ENCODE results near the gene ZBTB20. TPM values are rescaled to one million over a fixed set of nuclear protein-coding genes. Genes with fewer than 3 reads are reported as not detected.

The ZBTB20 gene
- polyA plus RNA-seq, 3 donors, result 1.3 to 3.2 (median 2.0) TPM

GRCh38 chr3:114440700-114441099 lies 706.4 kb downstream of the ZBTB20 start:
- intact Hi-C loops (cut with micrococcal nuclease), result no loop called here
- Histone ChIP-seq H2AFZ (ENCODE audit: insufficient read depth, low read depth, low read length, poor library complexity, severe bottlenecking) (no peak overlapping the region), H3K4me3 (replicated peaks in 1 of 3; ENCODE audit: low read depth in 2 of 3, low read length in 3 of 3) (no peak overlapping the region), H3K79me2 (ENCODE audit: insufficient read depth, low read length) (no peaks in the 10 kb centered on the region), H3K4me2 (replicated peaks; ENCODE audit: extremely low read depth, low read length, poor library complexity, severe bottlenecking) (no peak overlapping the region), H3K9me3 (replicated peaks in 1 of 2; ENCODE audit: control insufficient read depth in 1 of 2, insufficient read depth in 1 of 2, low read length in 2 of 2) (no peaks in the 10 kb centered on the region), H3K9ac (ENCODE audit: insufficient read depth, low read length, poor library complexity, severe bottlenecking) (no peak overlapping the region), H4K20me1 (ENCODE audit: insufficient read depth, low read length) (no peaks in the 10 kb centered on the region), H3K4me1 (ENCODE audit: control insufficient read depth in 1 of 2, insufficient read depth in 2 of 2, low read length in 2 of 2) (no peaks in the 10 kb centered on the region), H3K27ac (ENCODE audit: low read depth in 1 of 2, low read length in 2 of 2) (no peak overlapping the region), H3K36me3 (replicated peaks in 1 of 2; ENCODE audit: control insufficient read depth in 1 of 2, insufficient read depth in 2 of 2, low read length in 2 of 2) (no peaks in the 10 kb centered on the region), H3K27me3 (ENCODE audit: control insufficient read depth in 2 of 2, insufficient read depth in 2 of 2, low read length in 2 of 2) (no peaks in the 10 kb centered on the region)
- no peak overlapping the region for H3K4me3 Mint-ChIP-seq
- H3K9me3 Mint-ChIP-seq, result no peaks in the 10 kb centered on the region
- H3K27me3 Mint-ChIP-seq (ENCODE audit: low read depth in 3 of 3), result no peaks in the 10 kb centered on the region
- no peaks in the 10 kb centered on the region for H3K4me1 Mint-ChIP-seq
- H3K36me3 Mint-ChIP-seq, result no peaks in the 10 kb centered on the region
- H3K27ac Mint-ChIP-seq, result no peak overlapping the region
- no peak for DNase-seq
- TF ChIP-seq CTCF (IDR thresholded peaks at IDR 0.05), result no peak
- no CpG with 5 or more reads among the region's 4 CpGs for WGBS (ENCODE audit: insufficient coverage)

- Mint-ChIP-seq H3K27me3 (ENCODE audit: low read depth in 3 of 3) (no peaks in the 10 kb centered on the region), H3K4me3 (no peak overlapping the region), H3K9me3 (no peaks in the 10 kb centered on the region), H3K4me1 (no peaks in the 10 kb centered on the region), H3K27ac (no peak overlapping the region), H3K36me3 (no peaks in the 10 kb centered on the region)
- DNase-seq, result no peak
- H3K36me3 ChIP-seq (replicated peaks in 1 of 2; ENCODE audit: control insufficient read depth in 1 of 2, insufficient read depth in 2 of 2, low read length in 2 of 2), result no peaks in the 10 kb centered on the region
- no peaks in the 10 kb centered on the region for H3K4me1 ChIP-seq (ENCODE audit: control insufficient read depth in 1 of 2, insufficient read depth in 2 of 2, low read length in 2 of 2)
- no peak overlapping the region for H2AFZ ChIP-seq (ENCODE audit: insufficient read depth, low read depth, low read length, poor library complexity, severe bottlenecking)
- no peak for TF ChIP-seq CTCF (IDR thresholded peaks at IDR 0.05)
- intact Hi-C loops (cut with micrococcal nuclease), result no loop called here
- no peaks in the 10 kb centered on the region for H3K9me3 ChIP-seq (replicated peaks in 1 of 2; ENCODE audit: control insufficient read depth in 1 of 2, insufficient read depth in 1 of 2, low read length in 2 of 2)
- H3K27ac ChIP-seq (ENCODE audit: low read depth in 1 of 2, low read length in 2 of 2), result no peak overlapping the region
- H3K9ac ChIP-seq (ENCODE audit: insufficient read depth, low read length, poor library complexity, severe bottlenecking), result no peak overlapping the region
- H3K4me3 ChIP-seq (replicated peaks in 1 of 3; ENCODE audit: low read depth in 2 of 3, low read length in 3 of 3), result no peak overlapping the region
- no peaks in the 10 kb centered on the region for H4K20me1 ChIP-seq (ENCODE audit: insufficient read depth, low read length)
- WGBS (ENCODE audit: insufficient coverage), result no CpG with 5 or more reads among the region's 1 CpG
- H3K27me3 ChIP-seq (ENCODE audit: control insufficient read depth in 2 of 2, insufficient read depth in 2 of 2, low read length in 2 of 2), result no peaks in the 10 kb centered on the region
- no peak overlapping the region for H3K4me2 ChIP-seq (replicated peaks; ENCODE audit: extremely low read depth, low read length, poor library complexity, severe bottlenecking)
- no peaks in the 10 kb centered on the region for H3K79me2 ChIP-seq (ENCODE audit: insufficient read depth, low read length)
Observed at GRCh38 chr3:114439284-114439683, 707.8 kb downstream of the ZBTB20 start.

All from CD14-positive monocyte (primary cell).